Right lobe of liver (tissue), 6 donors: ENCODE data around the gene PLXNA3. TPM values are rescaled to one million over a fixed set of nuclear protein-coding genes. Genes with fewer than 3 reads are reported as not detected.

Source experiments
- ATAC-seq, 4 donors: fragments of 200-7000 bp; cut with Tn5 transposase; one replicate each; pipeline ENCODE4 v1.9.1; 2020; ENCODE audit warnings: mild to moderate bottlenecking in 4 of 4, moderate library complexity in 4 of 4
- DNase-seq, 3 donors: peaks; one replicate each; pipeline ENCODE4 v3.0.0-alpha.2; 2020
- H3K27ac ChIP-seq, 3 donors: fragments of 200-600 bp; one replicate each; pipeline ENCODE4 v1.8.0; 2022
- H3K27me3 ChIP-seq, 2 donors: fragments of 200-600 bp; one replicate each; pipeline ENCODE4 v1.8.0; 2022
- H3K36me3 ChIP-seq, 4 donors: fragments of 200-600 bp; sonication (generic) in 1 of 4; one replicate each; pipeline versions ENCODE4 v1.5.1 to v1.8.0; 2017 to 2022; ENCODE audit warnings: control low read depth in 1 of 4
- H3K4me1 ChIP-seq, 4 donors: fragments of 200-600 bp; sonication (generic) in 1 of 4; one replicate each; pipeline versions ENCODE4 v1.5.1 to v1.8.0; 2017 to 2022; ENCODE audit warnings: control low read depth in 1 of 4
- H3K4me3 ChIP-seq, 3 donors: fragments of 200-600 bp; one replicate each; pipeline ENCODE4 v1.8.0; 2022
- H3K9me3 ChIP-seq, 4 donors: fragments of 200-600 bp; sonication (generic) in 1 of 4; one replicate each; pipeline versions ENCODE4 v1.5.1 to v1.8.0; 2017 to 2022; ENCODE audit warnings: control low read depth in 1 of 4
- POLR2A ChIP-seq: fragments of 450-650 bp; IDR thresholded peaks from one replicate; pipeline ENCODE4 v1.6.1; 2017; ENCODE audit warnings: antibody characterized with exemption, mild to moderate bottlenecking
- WGBS: methylation state at CpG from one replicate; pipeline ENCODE4 v1.1.6; 2018; ENCODE audit warnings: low coverage, low lambda C conversion rate; ENCODE audit not compliant: insufficient coverage; ENCODE audit errors: missing lambda C conversion rate; 5-methylcytosine and 5-hydroxymethylcytosine counted together
- intact Hi-C, 2 donors: fragments of 100-400 bp; cut with DNase I; formaldehyde crosslinking; loops; one replicate each; pipeline versions ENCODE4 v1.11.2 to v1.14.1; 2022
- total RNA-seq, 6 experiments: library from RNA; depleted of rRNA in 2 of 6; stranded (reverse); fragments of >200 nt in 2 of 6; fragmentation: NEBNext Ultra II Directional in 3 of 6; extraction: Animal tissue kit (Norgen Biotek cat#: 25700) in 3 of 6; gene quantifications; one replicate each; pipeline versions ENCODE4 v1.1.0 to v1.2.4, GENCODE V29; 2016 to 2023
- TF ChIP-seq, protein P1 (sequence below), 4 donors: fragments of 200-600 bp in 3 of 4; fragments of 450-650 bp in 1 of 4; IDR thresholded peaks; one replicate each; pipeline versions ENCODE4 v1.5.1 to v1.8.0; 2016 to 2022; ENCODE audit warnings: antibody characterized with exemption in 4 of 4, mild to moderate bottlenecking in 2 of 4
- donor health status: DM: no; HTN: yes; CAD: no.
- donor health status: DM: no; HTN: no; CAD: no.
- donor health status: DM: no; HTN: no; CAD: no.
- donor health status: DM: no; HTN: yes; CAD: no.
- donor health status: DM: no; HTN: yes; CAD: no.

PLXNA3 gene
- total RNA-seq, 6 experiments from 2014 or later: 1.3 to 22.8 (median 2.6) TPM

DNA sequence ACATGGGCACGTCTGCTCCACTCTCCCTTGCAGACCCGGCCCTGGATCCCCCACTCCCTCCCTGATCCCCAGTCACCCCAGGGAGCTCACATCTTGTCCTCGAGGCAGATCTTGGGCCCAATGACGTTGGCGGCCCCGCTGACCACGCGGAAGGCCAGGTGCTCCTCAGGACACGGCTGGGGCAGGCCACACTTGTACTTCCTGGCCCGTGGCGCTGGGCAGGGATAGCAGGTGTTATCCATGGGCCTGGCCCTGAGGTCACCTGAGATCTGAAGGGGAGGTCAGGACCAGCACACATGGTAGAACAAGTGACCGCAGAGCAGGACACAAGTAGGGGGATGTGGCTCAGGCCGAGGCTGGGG, 50.3 kb downstream of the PLXNA3 start:
- Histone ChIP-seq H3K27ac (no peak overlapping the region), H3K9me3 (no peaks in the 10 kb centered on the region), H3K36me3 (peaks cover 0 to 7% (median 0%) of the 10 kb centered on the region in 4 donors), H3K4me3 (no peak overlapping the region), H3K4me1 (no peaks in the 10 kb centered on the region), H3K27me3 (no peaks in the 10 kb centered on the region)
- no CpG with 5 or more reads among the region's 13 CpGs for WGBS
- ATAC-seq: no peak
- intact Hi-C loops: no loop called here
- TF ChIP-seq, protein P1, sequence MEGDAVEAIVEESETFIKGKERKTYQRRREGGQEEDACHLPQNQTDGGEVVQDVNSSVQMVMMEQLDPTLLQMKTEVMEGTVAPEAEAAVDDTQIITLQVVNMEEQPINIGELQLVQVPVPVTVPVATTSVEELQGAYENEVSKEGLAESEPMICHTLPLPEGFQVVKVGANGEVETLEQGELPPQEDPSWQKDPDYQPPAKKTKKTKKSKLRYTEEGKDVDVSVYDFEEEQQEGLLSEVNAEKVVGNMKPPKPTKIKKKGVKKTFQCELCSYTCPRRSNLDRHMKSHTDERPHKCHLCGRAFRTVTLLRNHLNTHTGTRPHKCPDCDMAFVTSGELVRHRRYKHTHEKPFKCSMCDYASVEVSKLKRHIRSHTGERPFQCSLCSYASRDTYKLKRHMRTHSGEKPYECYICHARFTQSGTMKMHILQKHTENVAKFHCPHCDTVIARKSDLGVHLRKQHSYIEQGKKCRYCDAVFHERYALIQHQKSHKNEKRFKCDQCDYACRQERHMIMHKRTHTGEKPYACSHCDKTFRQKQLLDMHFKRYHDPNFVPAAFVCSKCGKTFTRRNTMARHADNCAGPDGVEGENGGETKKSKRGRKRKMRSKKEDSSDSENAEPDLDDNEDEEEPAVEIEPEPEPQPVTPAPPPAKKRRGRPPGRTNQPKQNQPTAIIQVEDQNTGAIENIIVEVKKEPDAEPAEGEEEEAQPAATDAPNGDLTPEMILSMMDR (IDR thresholded peaks at IDR 0.05): no peak
- no peak for TF ChIP-seq POLR2A
- no peak for DNase-seq

DNA sequence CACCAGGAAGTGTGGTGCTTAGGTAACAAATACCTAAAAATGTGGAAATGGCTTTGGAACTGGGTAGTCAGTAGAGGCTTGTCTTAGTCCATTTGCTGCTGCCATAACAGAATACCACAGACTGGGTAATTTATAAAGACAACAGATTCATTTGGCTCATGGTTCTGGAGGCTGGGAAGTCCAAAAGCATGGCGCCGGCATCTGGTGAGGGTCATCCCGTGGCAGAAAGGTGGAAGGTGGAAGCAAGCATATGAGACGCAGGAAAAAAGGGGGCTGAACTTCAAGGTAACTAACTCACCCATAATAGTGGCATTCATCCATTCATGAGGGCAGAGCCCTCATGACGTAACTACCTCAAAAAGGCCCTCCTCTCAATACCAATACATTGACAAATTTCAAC, 51.4 kb downstream of the PLXNA3 start:
- no peak overlapping the region for H3K4me3 ChIP-seq
- WGBS: 79% methylated on average over 4 of the region's 5 CpGs
- ATAC-seq (no peak), DNase-seq (no peak)
- H3K27ac ChIP-seq: no peak overlapping the region
- H3K36me3 ChIP-seq: peaks cover 0 to 7% (median 0%) of the 10 kb centered on the region in 4 donors
- H3K27me3 ChIP-seq: no peaks in the 10 kb centered on the region
- intact Hi-C loops: no loop called here
- no peaks in the 10 kb centered on the region for H3K9me3 ChIP-seq
- TF ChIP-seq, protein P1 (IDR thresholded peaks at IDR 0.05): no peak
- no peak for TF ChIP-seq POLR2A
- peaks cover 0 to 9% (median under 1%) of the 10 kb centered on the region in 4 donors for H3K4me1 ChIP-seq

- H3K9me3 ChIP-seq: no peaks in the 10 kb centered on the region
- 69% methylated on average over 5 of the region's 12 CpGs for WGBS
- H3K4me1 ChIP-seq: peaks cover 0 to 12% (median 3%) of the 10 kb centered on the region in 4 donors
- peaks cover 0 to 5% (median 0%) of the 10 kb centered on the region in 4 donors for H3K36me3 ChIP-seq
- H3K4me3 ChIP-seq: no peak overlapping the region
- ATAC-seq (no peak), DNase-seq (no peak)
- no peaks in the 10 kb centered on the region for H3K27me3 ChIP-seq
- TF ChIP-seq, protein P1 (IDR thresholded peaks at IDR 0.05): no peak
- TF ChIP-seq POLR2A: no peak
- intact Hi-C loops: no loop called here
- H3K27ac ChIP-seq: no peak overlapping the region
Observed at GRCh38 chrX:154511761-154512160, 53.7 kb downstream of the PLXNA3 start.

- Histone ChIP-seq H3K36me3 (no peaks in the 10 kb centered on the region), H3K4me3 (no peak overlapping the region), H3K4me1 (peaks cover 0 to 12% (median 3%) of the 10 kb centered on the region in 4 donors), H3K9me3 (no peaks in the 10 kb centered on the region), H3K27me3 (no peaks in the 10 kb centered on the region), H3K27ac (no peak overlapping the region)
- intact Hi-C loops: no loop called here
- no peak for TF ChIP-seq POLR2A
- TF ChIP-seq, protein P1 (IDR thresholded peaks at IDR 0.05): no peak
- WGBS: 88% methylated on average over 8 of the region's 16 CpGs
- DNase-seq: no peak
- ATAC-seq: no peak
Observed at GRCh38 chrX:154512879-154513553, 54.9 kb downstream of the PLXNA3 start.
